Measurements from ENCODE around the gene BCL2L14. TPM values are rescaled to one million over a fixed set of nuclear protein-coding genes. Genes with fewer than 3 reads are reported as not detected.
"Not testable (repeated sequence)": the region's sequence is repeated elsewhere in the genome, so short reads cannot be mapped to it uniquely, and the experiment has no call there.

The BCL2L14 gene
- total RNA-seq, 2 donors from 2014 or later = 2.2 to 15.7 TPM

DNA sequence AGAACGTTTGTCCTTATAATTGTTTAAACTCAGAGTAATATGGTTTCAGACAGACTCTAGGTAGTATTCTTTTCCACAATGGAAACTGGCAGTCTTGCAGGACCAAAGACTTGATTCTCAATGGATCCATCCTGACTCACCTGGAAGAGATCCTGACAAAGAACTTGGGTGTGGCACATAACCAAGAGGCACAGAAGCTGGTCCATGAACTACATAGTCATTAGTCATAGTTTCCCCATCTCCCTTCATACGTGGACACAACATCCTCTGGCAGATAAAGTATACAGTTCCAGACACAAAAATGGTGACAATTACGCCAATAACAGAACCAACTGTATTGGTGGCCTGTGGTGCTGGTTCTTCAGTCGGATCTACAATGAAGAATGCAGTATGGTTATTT, 55.8 kb downstream of the BCL2L14 start:
- no peaks in the 10 kb centered on the region for H3K9me3 Mint-ChIP-seq
- H3K36me3 Mint-ChIP-seq = peaks cover 0 to 7% of the 10 kb centered on the region in 2 donors
- no peak for DNase-seq (ENCODE audit: low spot score in 2 of 2)
- no peak overlapping the region for H3K27ac Mint-ChIP-seq
- ATAC-seq = no peak

DNA sequence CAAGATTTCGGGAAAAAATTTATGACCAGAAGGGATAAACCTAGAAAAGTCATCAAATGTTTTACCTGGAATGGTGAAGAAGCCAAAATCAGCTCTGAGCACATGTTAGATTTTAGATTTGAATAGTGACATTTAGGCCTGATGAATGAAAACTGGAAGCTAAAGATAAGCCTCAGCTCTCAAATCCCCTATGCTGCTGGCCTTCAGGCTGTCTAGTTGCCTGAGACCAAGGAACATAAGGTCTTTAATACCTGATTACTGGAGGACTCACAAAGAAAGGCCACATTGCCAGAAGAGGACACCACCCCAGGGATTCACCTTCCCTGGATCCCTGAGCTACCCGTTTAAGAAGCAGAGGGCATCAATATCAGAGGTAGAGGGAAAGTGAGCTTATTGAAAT, 56.6 kb downstream of the BCL2L14 start:
- no peak for DNase-seq (ENCODE audit: low spot score in 2 of 2)
- Mint-ChIP-seq H3K27ac (no peak overlapping the region), H3K9me3 (no peaks in the 10 kb centered on the region), H3K36me3 (peaks cover 0 to 7% of the 10 kb centered on the region in 2 donors)
- no peak for ATAC-seq

DNA sequence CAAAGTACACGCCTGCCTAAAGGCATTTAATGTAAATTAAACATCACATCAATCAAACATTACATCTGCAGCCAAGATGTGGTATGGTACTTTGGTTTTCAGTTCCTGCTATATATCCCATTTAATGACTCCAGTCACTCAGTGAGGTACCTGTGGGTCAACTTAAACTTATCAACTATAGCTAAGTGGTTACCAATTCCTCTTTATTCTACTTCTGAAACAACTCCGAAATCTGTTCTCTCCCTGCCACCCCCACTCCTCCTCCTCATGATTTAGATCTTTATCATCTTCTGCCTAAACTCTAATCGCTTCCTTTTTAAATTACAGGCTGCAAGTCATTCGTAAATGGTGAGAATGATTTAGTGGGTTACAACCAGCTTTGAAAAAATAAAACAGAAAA, 57.9 kb downstream of the BCL2L14 start:
- Mint-ChIP-seq H3K9me3 (no peaks in the 10 kb centered on the region), H3K27ac (no peak overlapping the region), H3K36me3 (peaks cover 0 to 7% of the 10 kb centered on the region in 2 donors)
- no peak for ATAC-seq
- DNase-seq (ENCODE audit: low spot score in 2 of 2) = no peak

DNA sequence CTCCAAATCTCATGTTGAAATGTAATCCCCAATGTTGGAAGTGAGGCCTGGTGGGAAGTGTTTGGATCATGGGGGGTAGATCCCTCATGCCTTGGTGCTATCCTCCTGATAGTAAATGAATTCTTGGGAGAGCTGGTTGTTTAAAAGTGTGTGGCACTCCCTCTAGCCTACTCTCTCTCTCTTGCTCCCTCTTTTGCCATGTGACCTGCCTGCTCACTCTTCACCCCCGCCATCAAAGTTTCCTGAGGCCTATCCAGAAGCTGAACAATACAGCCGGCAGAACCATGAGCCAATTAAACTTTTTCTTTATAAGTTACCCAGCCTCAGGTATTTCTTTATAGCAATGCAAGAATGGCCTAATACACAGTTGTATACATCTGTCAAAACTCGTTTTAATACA, 62.5 kb downstream of the BCL2L14 start:
- ATAC-seq (no peak), DNase-seq (ENCODE audit: low spot score in 2 of 2) (no peak)
- no peaks in the 10 kb centered on the region for H3K9me3 Mint-ChIP-seq
- H3K36me3 Mint-ChIP-seq = peaks cover 0 to 7% of the 10 kb centered on the region in 2 donors
- no peak overlapping the region for H3K27ac Mint-ChIP-seq

DNA sequence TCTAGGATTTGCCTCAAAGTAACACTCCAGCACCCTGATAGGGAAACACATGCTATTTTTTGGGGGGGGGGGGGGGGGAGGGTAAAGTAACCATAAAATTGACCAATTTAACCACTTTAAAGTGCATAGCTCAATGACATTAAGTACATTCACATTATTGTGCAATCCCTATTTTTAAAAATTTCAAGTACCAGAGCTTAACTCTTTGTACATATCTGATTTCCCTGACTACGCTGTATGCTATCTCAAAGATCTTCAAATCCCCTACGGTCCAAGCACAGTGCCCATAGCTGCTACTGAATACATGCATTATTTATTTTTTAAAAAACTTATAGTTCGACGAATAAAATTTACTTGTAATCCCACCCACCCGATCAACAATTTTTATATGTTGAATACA, 63.0 kb downstream of the BCL2L14 start:
- H3K36me3 Mint-ChIP-seq = peaks cover 0 to 7% of the 10 kb centered on the region in 2 donors
- ATAC-seq = no peak
- DNase-seq (ENCODE audit: low spot score in 2 of 2) = no peak
- H3K9me3 Mint-ChIP-seq = no peaks in the 10 kb centered on the region
- no peak overlapping the region for H3K27ac Mint-ChIP-seq

DNA sequence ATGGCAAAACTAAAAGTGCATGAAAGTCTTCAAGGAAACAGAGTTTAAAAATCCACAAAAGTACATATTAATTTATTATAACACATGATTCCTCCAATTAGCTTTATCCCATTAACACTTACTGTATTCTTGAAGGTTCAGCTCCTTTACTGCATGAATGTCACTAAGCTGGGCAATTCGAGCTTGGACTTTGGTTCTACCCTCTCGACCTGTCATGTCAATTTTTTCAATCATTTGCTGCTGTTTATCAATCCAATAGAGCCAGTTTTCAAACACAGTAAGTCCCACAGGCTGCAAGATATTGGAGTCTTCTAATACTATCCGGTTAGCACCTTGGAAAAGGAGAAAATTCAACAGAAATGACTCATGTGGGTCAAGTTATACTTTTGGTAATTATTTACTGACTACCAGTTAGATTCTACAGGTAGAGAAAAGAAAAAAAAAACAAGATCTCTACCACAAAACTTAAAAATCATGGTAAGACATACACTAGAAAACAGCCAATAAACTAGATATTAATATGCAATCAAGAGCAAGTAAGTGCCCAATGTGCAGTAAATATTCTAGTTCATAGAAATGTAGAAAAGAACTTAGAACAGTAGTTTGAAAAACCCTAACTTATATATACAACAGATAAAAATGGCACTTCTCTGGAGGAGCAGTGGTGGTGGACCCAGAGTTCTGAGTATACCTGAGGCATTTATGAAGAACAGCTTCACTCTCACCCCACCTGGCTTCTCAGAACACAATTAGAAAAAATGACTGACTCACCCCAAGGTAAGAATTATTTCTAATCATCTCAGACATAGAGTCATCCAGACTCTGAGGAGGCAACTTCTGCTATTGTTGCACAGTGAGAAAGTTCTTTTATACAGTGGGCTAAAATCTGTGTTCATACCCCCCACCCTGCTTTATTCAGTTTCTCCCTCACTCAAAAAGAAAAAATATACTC, 67.7 kb downstream of the BCL2L14 start:
- no peak for DNase-seq (ENCODE audit: low spot score in 2 of 2)
- no peaks in the 10 kb centered on the region for H3K36me3 Mint-ChIP-seq
- no peaks in the 10 kb centered on the region for H3K9me3 Mint-ChIP-seq
- no peak for ATAC-seq
- no peak overlapping the region for H3K27ac Mint-ChIP-seq

DNA sequence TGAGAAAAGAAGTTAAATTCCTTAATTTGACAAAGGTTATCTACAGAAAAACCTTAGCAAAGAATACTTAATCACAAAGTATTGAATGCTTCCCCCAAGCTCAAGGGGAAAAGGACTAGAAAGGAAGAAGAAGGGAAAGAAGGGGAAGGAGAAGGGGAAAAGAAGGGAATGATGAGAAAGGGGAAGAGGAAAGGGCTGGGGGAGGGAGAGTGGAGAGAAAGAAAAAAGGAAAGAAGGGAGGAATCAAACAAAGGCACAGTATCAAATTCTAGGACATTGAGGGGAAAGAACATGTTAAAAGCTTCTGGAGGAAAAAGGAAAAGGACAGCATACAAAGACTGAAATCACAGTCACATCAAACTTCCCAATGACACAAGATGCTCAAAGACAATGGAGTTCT, 70.3 kb downstream of the BCL2L14 start:
- Mint-ChIP-seq H3K36me3 (no peaks in the 10 kb centered on the region), H3K9me3 (no peaks in the 10 kb centered on the region), H3K27ac (no peak overlapping the region)
- DNase-seq (ENCODE audit: low spot score in 2 of 2) = no peak
- ATAC-seq = no peak

DNA sequence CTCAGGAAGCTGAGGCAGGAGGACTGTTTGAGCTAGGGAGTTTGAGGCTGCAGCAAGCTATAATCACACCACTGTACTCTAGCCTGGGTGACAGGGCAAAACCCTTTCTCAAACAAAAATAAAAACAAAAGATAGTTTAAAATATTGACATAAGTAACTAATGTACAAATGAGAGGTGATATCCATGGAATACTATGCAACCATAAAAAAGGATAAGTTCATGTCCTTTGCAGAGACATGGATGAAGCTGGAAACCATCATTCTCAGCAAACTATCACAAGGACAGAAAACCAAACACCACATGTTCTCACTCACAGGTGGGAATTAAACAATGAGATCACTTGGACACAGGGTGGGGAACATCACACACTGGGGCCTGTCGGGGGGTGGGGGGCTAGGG, 73.8 kb downstream of the BCL2L14 start:
- not testable (repeated sequence) for H3K36me3 Mint-ChIP-seq; H3K27ac Mint-ChIP-seq; ATAC-seq; DNase-seq (ENCODE audit: low spot score in 2 of 2); H3K9me3 Mint-ChIP-seq

DNA sequence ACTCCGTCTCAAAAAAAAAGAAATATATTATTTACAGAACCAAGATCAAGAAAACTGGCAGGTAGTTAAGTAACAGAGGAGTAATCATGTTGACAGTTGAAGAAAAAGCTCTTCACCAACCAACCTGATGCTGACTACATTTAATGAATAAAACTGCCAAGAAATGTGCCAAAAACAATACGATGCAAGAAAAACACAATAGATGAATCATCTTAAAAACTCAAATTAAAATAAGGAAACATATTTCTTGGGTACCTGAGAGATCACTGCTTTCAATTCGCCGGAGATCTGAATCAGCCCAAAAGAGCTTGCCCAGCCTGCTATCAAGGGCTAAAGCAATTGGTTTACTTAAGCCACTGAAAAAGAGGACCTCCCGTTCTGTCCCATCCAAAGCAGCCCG, 76.4 kb downstream of the BCL2L14 start:
- H3K36me3 Mint-ChIP-seq = peaks cover 0 to 5% of the 10 kb centered on the region in 2 donors

More for the DNA sequence above, 76.4 kb downstream of the BCL2L14 start:
- ATAC-seq (no peak), DNase-seq (ENCODE audit: low spot score in 2 of 2) (no peak)
- Mint-ChIP-seq H3K27ac (no peak overlapping the region), H3K9me3 (no peaks in the 10 kb centered on the region)

Other genes with a start within 250 kb of the BCL2L14 start
- 1 to 10 TPM; 4.1 to 5.4 TPM for gene LRP6, start 196.1 kb downstream of the BCL2L14 start, total RNA-seq

Measured in activated naive CD4-positive, alpha-beta T cell treated with anti-CD3 and anti-CD28 coated beads, Interleukin-2, amount 50 U/mL, for 72 hours (primary cell).